ENCODE data around the gene VRK3. TPM values are rescaled to one million over a fixed set of nuclear protein-coding genes. Genes with fewer than 3 reads are reported as not detected.

VRK3 gene
- total RNA-seq, 1 experiment from 2014 or later, result 44.4 TPM

GRCh38 chr19:50047671-50048070 lies 22.5 kb upstream of the VRK3 start:
- intact Hi-C loops (cut with micrococcal nuclease; ENCODE audit: unreplicated experiment), result no loop called here
- peaks cover 46% of the 10 kb centered on the region for H3K36me3 ChIP-seq (ENCODE audit: insufficient read depth, low read length, poor library complexity, severe bottlenecking)
- POLR2A ChIA-PET (ENCODE audit: low non-redundant PET), result no interaction called here
- H3K27me3 ChIP-seq (replicated peaks; ENCODE audit: insufficient read depth, low read depth, low read length, poor library complexity), result no peaks in the 10 kb centered on the region
- peaks cover 45% of the 10 kb centered on the region for H3K9me3 ChIP-seq (ENCODE audit: low read depth, low read length, poor library complexity, severe bottlenecking)
- DNase-seq (ENCODE audit: low spot score), result no peak
- no peak overlapping the region for H3K27ac ChIP-seq (ENCODE audit: low read depth, low read length, poor library complexity, severe bottlenecking)
- peaks cover 8% of the 10 kb centered on the region for H3K4me1 ChIP-seq (ENCODE audit: insufficient read depth, low read length, poor library complexity, severe bottlenecking)
- CTCF ChIA-PET, result no interaction called here
- no TSS peak for BruUV-seq (replicated peaks)
- TF ChIP-seq CTCF (conservative IDR thresholded peaks at IDR 0.05; ENCODE audit: low read depth, low read length) (no peak), EZH2 (IDR thresholded peaks at IDR 0.05; ENCODE audit: borderline replicate concordance, low read depth, low read length, poor library complexity, severe bottlenecking) (no peak)
- H3K4me3 ChIP-seq (ENCODE audit: low read depth, low read length, poor library complexity, severe bottlenecking), result no peak overlapping the region

- no peak for TF ChIP-seq EZH2 (IDR thresholded peaks at IDR 0.05; ENCODE audit: borderline replicate concordance, low read depth, low read length, poor library complexity, severe bottlenecking)
- peak; percentile 67 for TF ChIP-seq CTCF (conservative IDR thresholded peaks at IDR 0.05; ENCODE audit: low read depth, low read length)
- ChIA-PET POLR2A (ENCODE audit: low non-redundant PET) (no interaction called here), CTCF (no interaction called here)
- H3K4me3 ChIP-seq (ENCODE audit: low read depth, low read length, poor library complexity, severe bottlenecking), result no peak overlapping the region
- H3K36me3 ChIP-seq (ENCODE audit: insufficient read depth, low read length, poor library complexity, severe bottlenecking), result peaks cover 54% of the 10 kb centered on the region
- intact Hi-C loops (cut with micrococcal nuclease; ENCODE audit: unreplicated experiment), result no loop called here
- peak; percentile 72 for DNase-seq (ENCODE audit: low spot score)
- no peak overlapping the region for H3K27ac ChIP-seq (ENCODE audit: low read depth, low read length, poor library complexity, severe bottlenecking)
- no peaks in the 10 kb centered on the region for H3K27me3 ChIP-seq (replicated peaks; ENCODE audit: insufficient read depth, low read depth, low read length, poor library complexity)
- peaks cover 8% of the 10 kb centered on the region for H3K4me1 ChIP-seq (ENCODE audit: insufficient read depth, low read length, poor library complexity, severe bottlenecking)
- H3K9me3 ChIP-seq (ENCODE audit: low read depth, low read length, poor library complexity, severe bottlenecking), result peaks cover 46% of the 10 kb centered on the region
- no TSS peak for BruUV-seq (replicated peaks)
These were observed 21.7 kb upstream of the VRK3 start for GRCh38 chr19:50046649-50047503.

- peaks cover 74% of the 10 kb centered on the region for H3K36me3 ChIP-seq (ENCODE audit: insufficient read depth, low read length, poor library complexity, severe bottlenecking)
- no peak for DNase-seq (ENCODE audit: low spot score)
- H3K4me3 ChIP-seq (ENCODE audit: low read depth, low read length, poor library complexity, severe bottlenecking), result no peak overlapping the region
- BruUV-seq (replicated peaks), result no TSS peak
- POLR2A ChIA-PET (ENCODE audit: low non-redundant PET), result no interaction called here
- TF ChIP-seq CTCF (conservative IDR thresholded peaks at IDR 0.05; ENCODE audit: low read depth, low read length) (no peak), EZH2 (IDR thresholded peaks at IDR 0.05; ENCODE audit: borderline replicate concordance, low read depth, low read length, poor library complexity, severe bottlenecking) (no peak)
- H3K4me1 ChIP-seq (ENCODE audit: insufficient read depth, low read length, poor library complexity, severe bottlenecking), result peaks cover under 1% of the 10 kb centered on the region
- CTCF ChIA-PET, result no interaction called here
- H3K27me3 ChIP-seq (replicated peaks; ENCODE audit: insufficient read depth, low read depth, low read length, poor library complexity), result no peaks in the 10 kb centered on the region
- H3K9me3 ChIP-seq (ENCODE audit: low read depth, low read length, poor library complexity, severe bottlenecking), result peaks cover 46% of the 10 kb centered on the region
- intact Hi-C loops (cut with micrococcal nuclease; ENCODE audit: unreplicated experiment), result no loop called here
- H3K27ac ChIP-seq (ENCODE audit: low read depth, low read length, poor library complexity, severe bottlenecking), result no peak overlapping the region
These were observed 19.8 kb upstream of the VRK3 start for GRCh38 chr19:50044922-50045321.

Data from A673 (cell line).